ENCODE measurements around the gene SWT1. TPM values are rescaled to one million over a fixed set of nuclear protein-coding genes. Genes with fewer than 3 reads are reported as not detected.

Gene SWT1
- total RNA-seq, 1 experiment from 2014 or later = 2.1 TPM

DNA sequence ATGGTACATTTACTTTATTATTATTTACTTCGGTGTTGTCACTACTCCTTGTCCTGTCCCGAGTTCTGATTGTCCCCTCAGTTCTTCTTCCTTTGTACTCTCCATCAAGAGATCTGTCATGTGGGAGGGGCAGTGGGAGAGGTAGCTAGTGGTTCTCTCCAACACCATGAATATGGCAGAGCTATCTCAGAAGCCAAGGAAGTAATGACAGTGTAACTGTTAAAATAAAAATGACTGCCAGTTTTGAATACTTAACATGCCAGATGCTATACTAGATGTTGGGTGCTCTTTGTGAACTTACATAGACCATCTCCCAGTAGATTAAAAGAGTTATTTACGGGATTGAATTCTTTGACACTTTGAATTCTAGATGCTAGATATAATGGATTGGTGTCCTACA is 131.5 kb downstream of the SWT1 start:
- DNase-seq (ENCODE audit: low read depth, low spot score) (no peak), ATAC-seq (no peak)
- Histone ChIP-seq H3K4me3 (ENCODE audit: low read depth in 2 of 2, low read length in 2 of 2) (no peak overlapping the region), H3K36me3 (ENCODE audit: control insufficient read depth, insufficient read depth, low read length) (no peaks in the 10 kb centered on the region), H3K27ac (ENCODE audit: low read length) (no peak overlapping the region), H3K4me1 (ENCODE audit: control insufficient read depth, insufficient read depth, low read length) (no peaks in the 10 kb centered on the region), H3K9me3 (ENCODE audit: control insufficient read depth, insufficient read depth, low read depth, low read length) (no peaks in the 10 kb centered on the region), H3K27me3 (ENCODE audit: control insufficient read depth, insufficient read depth, low read length) (no peaks in the 10 kb centered on the region)
- ChIA-PET POLR2A (no interaction called here), CTCF (no interaction called here)
- TF ChIP-seq POLR2AphosphoS5 (IDR thresholded peaks at IDR 0.05; ENCODE audit: low read depth, low read length) (no peak), SIN3A (IDR thresholded peaks at IDR 0.05; ENCODE audit: borderline replicate concordance, insufficient read depth, low read depth, low read length) (no peak), TCF7L2 (IDR thresholded peaks at IDR 0.05; ENCODE audit: low read depth, low read length) (no peak)
- TF ChIP-seq, protein P1, sequence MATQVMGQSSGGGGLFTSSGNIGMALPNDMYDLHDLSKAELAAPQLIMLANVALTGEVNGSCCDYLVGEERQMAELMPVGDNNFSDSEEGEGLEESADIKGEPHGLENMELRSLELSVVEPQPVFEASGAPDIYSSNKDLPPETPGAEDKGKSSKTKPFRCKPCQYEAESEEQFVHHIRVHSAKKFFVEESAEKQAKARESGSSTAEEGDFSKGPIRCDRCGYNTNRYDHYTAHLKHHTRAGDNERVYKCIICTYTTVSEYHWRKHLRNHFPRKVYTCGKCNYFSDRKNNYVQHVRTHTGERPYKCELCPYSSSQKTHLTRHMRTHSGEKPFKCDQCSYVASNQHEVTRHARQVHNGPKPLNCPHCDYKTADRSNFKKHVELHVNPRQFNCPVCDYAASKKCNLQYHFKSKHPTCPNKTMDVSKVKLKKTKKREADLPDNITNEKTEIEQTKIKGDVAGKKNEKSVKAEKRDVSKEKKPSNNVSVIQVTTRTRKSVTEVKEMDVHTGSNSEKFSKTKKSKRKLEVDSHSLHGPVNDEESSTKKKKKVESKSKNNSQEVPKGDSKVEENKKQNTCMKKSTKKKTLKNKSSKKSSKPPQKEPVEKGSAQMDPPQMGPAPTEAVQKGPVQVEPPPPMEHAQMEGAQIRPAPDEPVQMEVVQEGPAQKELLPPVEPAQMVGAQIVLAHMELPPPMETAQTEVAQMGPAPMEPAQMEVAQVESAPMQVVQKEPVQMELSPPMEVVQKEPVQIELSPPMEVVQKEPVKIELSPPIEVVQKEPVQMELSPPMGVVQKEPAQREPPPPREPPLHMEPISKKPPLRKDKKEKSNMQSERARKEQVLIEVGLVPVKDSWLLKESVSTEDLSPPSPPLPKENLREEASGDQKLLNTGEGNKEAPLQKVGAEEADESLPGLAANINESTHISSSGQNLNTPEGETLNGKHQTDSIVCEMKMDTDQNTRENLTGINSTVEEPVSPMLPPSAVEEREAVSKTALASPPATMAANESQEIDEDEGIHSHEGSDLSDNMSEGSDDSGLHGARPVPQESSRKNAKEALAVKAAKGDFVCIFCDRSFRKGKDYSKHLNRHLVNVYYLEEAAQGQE (IDR thresholded peaks at IDR 0.05; ENCODE audit: insufficient read depth in 1 of 2, low read depth in 2 of 2, low read length in 1 of 2) = no peak
- TF ChIP-seq, protein P2, sequence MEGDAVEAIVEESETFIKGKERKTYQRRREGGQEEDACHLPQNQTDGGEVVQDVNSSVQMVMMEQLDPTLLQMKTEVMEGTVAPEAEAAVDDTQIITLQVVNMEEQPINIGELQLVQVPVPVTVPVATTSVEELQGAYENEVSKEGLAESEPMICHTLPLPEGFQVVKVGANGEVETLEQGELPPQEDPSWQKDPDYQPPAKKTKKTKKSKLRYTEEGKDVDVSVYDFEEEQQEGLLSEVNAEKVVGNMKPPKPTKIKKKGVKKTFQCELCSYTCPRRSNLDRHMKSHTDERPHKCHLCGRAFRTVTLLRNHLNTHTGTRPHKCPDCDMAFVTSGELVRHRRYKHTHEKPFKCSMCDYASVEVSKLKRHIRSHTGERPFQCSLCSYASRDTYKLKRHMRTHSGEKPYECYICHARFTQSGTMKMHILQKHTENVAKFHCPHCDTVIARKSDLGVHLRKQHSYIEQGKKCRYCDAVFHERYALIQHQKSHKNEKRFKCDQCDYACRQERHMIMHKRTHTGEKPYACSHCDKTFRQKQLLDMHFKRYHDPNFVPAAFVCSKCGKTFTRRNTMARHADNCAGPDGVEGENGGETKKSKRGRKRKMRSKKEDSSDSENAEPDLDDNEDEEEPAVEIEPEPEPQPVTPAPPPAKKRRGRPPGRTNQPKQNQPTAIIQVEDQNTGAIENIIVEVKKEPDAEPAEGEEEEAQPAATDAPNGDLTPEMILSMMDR (IDR thresholded peaks at IDR 0.05) = no peak
- BruUV-seq (replicated peaks) = no TSS peak
- in situ Hi-C loops (cut with HindIII; ENCODE audit: low pct_unique_long_range_greater_than_20kb, low sequenced_read_pairs) = no loop called here
- intact Hi-C loops (cut with micrococcal nuclease; ENCODE audit: unreplicated experiment) = no loop called here

DNA sequence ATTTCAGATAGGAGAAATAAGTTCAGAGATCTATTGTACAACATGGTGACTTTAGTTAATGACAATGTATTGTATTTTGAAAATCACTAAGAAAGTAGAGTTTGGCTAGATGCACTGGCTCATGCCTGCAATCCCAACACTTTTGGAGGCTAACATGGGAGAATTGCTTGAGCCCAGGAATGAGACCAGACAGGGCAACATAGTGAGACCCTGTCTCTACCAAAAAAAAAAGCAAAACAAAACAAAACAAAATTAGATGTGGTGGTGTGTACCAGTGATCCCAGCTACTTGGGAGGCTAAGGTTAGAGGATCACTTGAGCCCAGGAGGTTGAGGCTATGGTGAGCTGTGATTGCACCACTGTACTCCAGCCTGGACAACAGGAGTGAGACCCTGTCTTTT is 132.9 kb downstream of the SWT1 start:
- CTCF ChIA-PET = interaction anchor here (0.5 kb wide), 1 partner anchor 391 kb away, joined by 3 read pairs; no protein-coding TSS in a partner anchor
- intact Hi-C loops (cut with micrococcal nuclease; ENCODE audit: unreplicated experiment) (no loop called here), in situ Hi-C loops (cut with HindIII; ENCODE audit: low pct_unique_long_range_greater_than_20kb, low sequenced_read_pairs) (no loop called here)
- no peak overlapping the region for H3K4me3 ChIP-seq (ENCODE audit: low read depth in 2 of 2, low read length in 2 of 2)
- no peak overlapping the region for H3K27ac ChIP-seq (ENCODE audit: low read length)
- POLR2A ChIA-PET = no interaction called here
- H3K27me3 ChIP-seq (ENCODE audit: control insufficient read depth, insufficient read depth, low read length) = no peaks in the 10 kb centered on the region
- no peaks in the 10 kb centered on the region for H3K4me1 ChIP-seq (ENCODE audit: control insufficient read depth, insufficient read depth, low read length)
- TF ChIP-seq, protein P2 (IDR thresholded peaks at IDR 0.05) = no peak
- TF ChIP-seq TCF7L2 (IDR thresholded peaks at IDR 0.05; ENCODE audit: low read depth, low read length) = no peak
- TF ChIP-seq, protein P1 (IDR thresholded peaks at IDR 0.05; ENCODE audit: insufficient read depth in 1 of 2, low read depth in 2 of 2, low read length in 1 of 2) = no peak
- TF ChIP-seq POLR2AphosphoS5 (IDR thresholded peaks at IDR 0.05; ENCODE audit: low read depth, low read length) = 0 out of 2 replicates have a peak, but pooled peaks have one; percentile 2
- no peak for TF ChIP-seq SIN3A (IDR thresholded peaks at IDR 0.05; ENCODE audit: borderline replicate concordance, insufficient read depth, low read depth, low read length)
- ATAC-seq = no peak
- peaks cover 2% of the 10 kb centered on the region; the same call in 1 of the 2 replicates for H3K36me3 ChIP-seq (ENCODE audit: control insufficient read depth, insufficient read depth, low read length)
- DNase-seq (ENCODE audit: low read depth, low spot score) = no peak
- BruUV-seq (replicated peaks) = no TSS peak
- H3K9me3 ChIP-seq (ENCODE audit: control insufficient read depth, insufficient read depth, low read depth, low read length) = no peaks in the 10 kb centered on the region

Measured in Panc1 (cell line).